IMR-90 (cell line): ENCODE measurements around the gene PRR36.

Experiments
- BHLHE40 ChIP-seq: fragments of 150-350 bp; IDR thresholded peaks from 2 replicates; pipeline ENCODE4 v1.6.1; 2016; ENCODE audit warnings: mild to moderate bottlenecking, low read depth, low read length
- CEBPB ChIP-seq: IDR thresholded peaks from 2 replicates; pipeline ENCODE4 v1.6.1; 2012; ENCODE audit warnings: low read depth, low read length, improper control_type of control experiment
- CHD1 ChIP-seq: IDR thresholded peaks from 2 replicates; pipeline ENCODE4 v1.6.1; 2012; ENCODE audit warnings: low read depth, low read length, improper control_type of control experiment
- FOS ChIP-seq: fragments of 150-350 bp; IDR thresholded peaks from 2 replicates; pipeline ENCODE4 v1.6.1; 2016; ENCODE audit warnings: low read depth, low read length
- MAZ ChIP-seq: IDR thresholded peaks from 2 replicates; pipeline ENCODE4 v1.6.1; 2012; ENCODE audit warnings: low read depth, mild to moderate bottlenecking, low read length, improper control_type of control experiment, moderate library complexity, borderline replicate concordance
- NFE2L2 ChIP-seq: fragments of 150-350 bp; IDR thresholded peaks from 2 replicates; pipeline ENCODE4 v1.6.1; 2016; ENCODE audit warnings: low read depth, mild to moderate bottlenecking, low read length
- POLR2A ChIP-seq: IDR thresholded peaks from 2 replicates; pipeline ENCODE4 v1.6.1; 2012; ENCODE audit warnings: mild to moderate bottlenecking, low read depth, low read length
- RAD21 ChIP-seq: IDR thresholded peaks from 2 replicates; pipeline ENCODE4 v1.6.1; 2012; ENCODE audit warnings: low read length, improper control_type of control experiment
- RCOR1 ChIP-seq: IDR thresholded peaks from 2 replicates; pipeline ENCODE4 v1.6.1; 2012; ENCODE audit warnings: mild to moderate bottlenecking, low read length, improper control_type of control experiment; ENCODE audit not compliant: insufficient replicate concordance
- RFX5 ChIP-seq: IDR thresholded peaks from 2 replicates; pipeline ENCODE4 v1.8.0; 2012; ENCODE audit warnings: low read depth, mild to moderate bottlenecking, low read length, moderate library complexity
- SMC3 ChIP-seq: fragments of 150-350 bp; IDR thresholded peaks from 2 replicates; pipeline ENCODE4 v1.6.1; 2016; ENCODE audit warnings: low read depth, mild to moderate bottlenecking, antibody characterized with exemption, low read length, moderate library complexity
- TF ChIP-seq, protein P1 (sequence below): conservative IDR thresholded peaks from 2 replicates; pipeline ENCODE4 v1.5.1; 2012; ENCODE audit warnings: mild to moderate bottlenecking, low read depth, low read length, improper control_type of control experiment
- TF ChIP-seq, protein P2 (sequence below): fragments of 150-350 bp; IDR thresholded peaks from 2 replicates; pipeline ENCODE4 v1.6.1; 2017; ENCODE audit warnings: mild to moderate bottlenecking, antibody characterized with exemption, low read length, low read depth

DNA sequence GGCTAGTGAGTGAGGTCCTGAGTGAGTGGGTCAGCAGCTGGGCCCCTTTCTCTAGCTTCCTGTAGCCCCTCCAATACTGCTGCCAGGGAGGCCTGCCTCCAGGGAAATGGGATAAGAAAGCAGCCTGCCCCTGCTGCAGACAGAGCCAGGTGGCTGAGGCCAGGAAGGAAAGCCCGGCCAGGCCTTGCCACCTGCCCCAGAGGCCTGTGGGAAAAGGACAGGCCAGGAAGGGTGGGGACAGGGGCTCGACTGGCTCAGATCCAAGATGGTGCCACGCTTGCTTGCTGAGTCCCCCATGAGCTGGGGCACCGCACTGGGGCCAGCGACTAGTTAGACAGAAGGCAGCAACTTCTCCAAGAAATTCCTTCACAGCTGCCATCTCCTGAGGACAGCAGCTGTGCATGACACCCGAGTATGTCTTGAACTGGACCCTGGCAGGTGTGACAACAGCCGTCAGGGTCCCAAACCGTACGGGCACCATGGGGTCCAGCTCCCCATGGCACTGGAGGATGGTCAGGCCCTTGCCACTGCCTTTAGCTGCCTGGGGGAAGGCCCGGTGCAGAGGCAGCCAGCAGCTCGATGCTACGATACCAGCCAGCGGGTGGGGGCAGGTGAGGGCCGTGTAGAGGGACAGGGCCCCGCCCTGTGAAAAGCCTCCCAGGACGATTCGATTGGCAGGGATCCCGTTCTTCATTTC lies 5.1 kb upstream of the PRR36 start:
- TF ChIP-seq POLR2A (no peak), NFE2L2 (no peak), SMC3 (no peak), RAD21 (no peak), RFX5 (no peak), MAZ (no peak), CHD1 (no peak), CEBPB (no peak), FOS (no peak), BHLHE40 (no peak), RCOR1 (no peak)
- TF ChIP-seq, protein P1, sequence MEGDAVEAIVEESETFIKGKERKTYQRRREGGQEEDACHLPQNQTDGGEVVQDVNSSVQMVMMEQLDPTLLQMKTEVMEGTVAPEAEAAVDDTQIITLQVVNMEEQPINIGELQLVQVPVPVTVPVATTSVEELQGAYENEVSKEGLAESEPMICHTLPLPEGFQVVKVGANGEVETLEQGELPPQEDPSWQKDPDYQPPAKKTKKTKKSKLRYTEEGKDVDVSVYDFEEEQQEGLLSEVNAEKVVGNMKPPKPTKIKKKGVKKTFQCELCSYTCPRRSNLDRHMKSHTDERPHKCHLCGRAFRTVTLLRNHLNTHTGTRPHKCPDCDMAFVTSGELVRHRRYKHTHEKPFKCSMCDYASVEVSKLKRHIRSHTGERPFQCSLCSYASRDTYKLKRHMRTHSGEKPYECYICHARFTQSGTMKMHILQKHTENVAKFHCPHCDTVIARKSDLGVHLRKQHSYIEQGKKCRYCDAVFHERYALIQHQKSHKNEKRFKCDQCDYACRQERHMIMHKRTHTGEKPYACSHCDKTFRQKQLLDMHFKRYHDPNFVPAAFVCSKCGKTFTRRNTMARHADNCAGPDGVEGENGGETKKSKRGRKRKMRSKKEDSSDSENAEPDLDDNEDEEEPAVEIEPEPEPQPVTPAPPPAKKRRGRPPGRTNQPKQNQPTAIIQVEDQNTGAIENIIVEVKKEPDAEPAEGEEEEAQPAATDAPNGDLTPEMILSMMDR: no peak
- TF ChIP-seq, protein P2, sequence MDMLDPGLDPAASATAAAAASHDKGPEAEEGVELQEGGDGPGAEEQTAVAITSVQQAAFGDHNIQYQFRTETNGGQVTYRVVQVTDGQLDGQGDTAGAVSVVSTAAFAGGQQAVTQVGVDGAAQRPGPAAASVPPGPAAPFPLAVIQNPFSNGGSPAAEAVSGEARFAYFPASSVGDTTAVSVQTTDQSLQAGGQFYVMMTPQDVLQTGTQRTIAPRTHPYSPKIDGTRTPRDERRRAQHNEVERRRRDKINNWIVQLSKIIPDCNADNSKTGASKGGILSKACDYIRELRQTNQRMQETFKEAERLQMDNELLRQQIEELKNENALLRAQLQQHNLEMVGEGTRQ: no peak
